Stimulated activated CD8-positive, alpha-beta memory T cell treated with anti-CD3 and anti-CD28 coated beads, Interleukin-15, amount 100 ng/mL, for 24 hours (primary cell): Measurements from ENCODE around the gene RBM23.
A peak's percentile ranks its signal among the peaks of the same experiment; 100 is the strongest.
"Not testable (repeated sequence)": the region's sequence is repeated elsewhere in the genome, so short reads cannot be mapped to it uniquely, and the experiment has no call there.

ENCODE experiments used
- DNase-seq: peaks from one replicate; pipeline ENCODE4 v3.0.0-alpha.2; 2020; ENCODE audit warnings: low read depth

Gene RBM23

GRCh38 chr14:22915886-22916521 is 2.9 kb downstream of the RBM23 start:
- no peak for DNase-seq

DNA sequence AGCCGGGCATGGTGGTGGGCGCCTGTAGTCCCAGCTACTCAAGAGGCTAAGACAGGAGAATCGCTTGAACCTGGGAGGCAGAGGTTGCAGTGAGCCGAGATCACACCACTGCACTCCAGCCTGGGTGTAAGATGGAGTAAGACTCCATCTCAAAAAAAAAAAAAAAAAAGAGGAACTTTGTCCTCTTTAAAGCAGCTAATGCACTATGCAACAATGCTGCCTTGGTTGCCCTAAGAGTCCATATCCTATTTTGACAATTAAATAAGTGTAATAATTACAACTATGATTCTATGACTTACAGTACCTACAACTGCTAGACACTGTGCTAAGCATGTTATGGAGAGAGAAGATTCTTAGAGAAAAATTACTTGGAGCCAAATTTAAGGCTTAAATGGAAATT is 4.1 kb downstream of the RBM23 start:
- DNase-seq, result not testable (repeated sequence)

GRCh38 chr14:22910916-22911315 is 8.0 kb downstream of the RBM23 start:
- no peak for DNase-seq

DNA sequence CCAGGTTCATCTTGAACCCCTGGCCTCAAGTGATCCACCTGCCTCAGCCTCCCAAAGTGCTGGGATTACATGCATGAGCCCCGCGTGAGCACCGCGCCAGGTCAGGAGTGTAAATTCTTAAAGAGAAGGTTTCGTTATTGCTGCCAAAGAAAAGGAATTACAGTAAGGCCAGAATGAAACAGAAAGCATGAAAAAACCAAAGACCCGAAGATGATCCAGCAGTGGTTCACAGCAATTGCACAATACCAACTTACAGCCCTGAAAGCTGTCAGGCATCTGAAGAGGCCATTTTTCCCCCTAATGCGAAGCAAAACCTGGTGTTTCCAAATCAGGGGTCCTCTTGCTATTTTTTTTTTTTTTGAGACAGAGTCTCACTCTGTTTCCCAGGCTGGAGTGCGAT is 10.3 kb downstream of the RBM23 start:
- DNase-seq, result no peak

DNA sequence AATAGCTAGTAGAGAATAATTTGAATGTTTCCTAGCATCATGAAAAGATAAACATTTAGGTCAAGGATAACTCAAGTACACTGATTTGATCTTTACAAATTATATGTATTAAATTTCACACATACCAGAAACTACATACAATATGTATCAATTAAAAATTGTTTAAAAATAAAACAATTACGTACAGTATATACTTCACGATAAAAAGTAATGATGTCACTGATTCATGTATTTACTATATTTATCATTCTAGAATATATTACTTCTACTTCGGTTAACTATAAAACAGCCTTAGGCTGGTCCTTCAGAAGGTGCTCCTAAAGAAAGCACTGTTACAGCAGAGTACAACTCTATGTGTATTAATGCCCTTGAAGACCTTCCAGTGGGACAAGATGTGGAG is 11.5 kb downstream of the RBM23 start:
- DNase-seq, result no peak

DNA sequence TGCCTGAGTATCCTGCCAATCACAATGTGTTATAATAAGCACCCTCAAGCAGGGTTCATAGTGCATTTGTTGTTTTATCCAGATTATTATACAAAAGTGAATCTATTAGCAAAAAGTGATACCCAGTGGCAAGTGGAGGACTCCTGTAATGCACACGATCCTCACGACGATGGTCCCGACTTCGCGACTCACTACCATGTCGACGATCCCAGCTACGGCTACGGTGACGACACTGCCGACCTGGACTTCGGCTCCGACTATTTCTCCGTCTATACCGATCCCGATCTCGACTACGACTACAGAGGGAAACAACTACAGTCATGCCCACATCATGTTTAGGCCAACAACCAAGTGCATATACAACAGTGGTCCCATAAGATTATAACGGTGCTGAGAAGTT is 12.9 kb downstream of the RBM23 start:
- DNase-seq, result no peak

DNA sequence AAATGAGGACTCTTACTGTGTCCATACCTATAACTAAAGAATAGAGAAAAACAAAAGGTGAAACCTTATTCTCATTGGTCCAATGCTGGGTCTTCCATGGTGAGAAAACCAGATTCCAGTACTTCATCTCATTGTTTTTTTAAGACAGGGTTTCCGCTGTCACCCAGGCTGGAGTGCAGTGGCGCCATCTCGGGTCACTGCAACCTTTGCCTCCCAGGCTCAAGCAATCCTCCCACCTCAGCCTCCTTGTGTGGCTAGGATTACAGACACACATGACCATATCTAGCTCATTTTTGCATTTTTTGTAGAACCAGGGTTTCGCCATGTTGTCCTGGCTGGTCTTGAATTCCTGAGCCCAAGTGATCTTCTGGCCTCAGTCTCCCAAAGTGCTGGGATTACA is 13.3 kb downstream of the RBM23 start:
- no peak for DNase-seq

DNA sequence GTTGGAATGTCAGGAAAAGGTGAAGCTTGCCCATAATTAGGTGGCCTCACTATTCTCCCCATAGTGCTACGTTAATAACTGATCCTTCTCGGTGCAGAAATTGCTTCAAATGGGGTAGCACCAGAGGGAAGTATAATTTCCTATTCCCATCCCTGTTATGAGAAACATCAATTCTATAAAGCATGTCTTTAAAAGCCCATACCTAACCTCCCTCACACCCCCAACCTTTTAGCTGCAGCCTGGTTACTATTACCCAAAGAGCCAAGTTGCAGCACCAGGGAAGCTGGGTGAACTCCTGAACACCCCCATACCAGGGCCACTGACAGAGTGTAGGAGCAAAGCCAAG is 15.2 kb downstream of the RBM23 start:
- no peak for DNase-seq

GRCh38 chr14:22901799-22902198 is 17.1 kb downstream of the RBM23 start:
- DNase-seq, result no peak

- DNase-seq, result no peak
Measured at GRCh38 chr14:22900081-22900799, 18.7 kb downstream of the RBM23 start.

- DNase-seq, result no peak
Measured at GRCh38 chr14:22898302-22899090, 20.5 kb downstream of the RBM23 start.

- DNase-seq, result no peak
Measured at GRCh38 chr14:22897357-22897756, 21.6 kb downstream of the RBM23 start.

DNA sequence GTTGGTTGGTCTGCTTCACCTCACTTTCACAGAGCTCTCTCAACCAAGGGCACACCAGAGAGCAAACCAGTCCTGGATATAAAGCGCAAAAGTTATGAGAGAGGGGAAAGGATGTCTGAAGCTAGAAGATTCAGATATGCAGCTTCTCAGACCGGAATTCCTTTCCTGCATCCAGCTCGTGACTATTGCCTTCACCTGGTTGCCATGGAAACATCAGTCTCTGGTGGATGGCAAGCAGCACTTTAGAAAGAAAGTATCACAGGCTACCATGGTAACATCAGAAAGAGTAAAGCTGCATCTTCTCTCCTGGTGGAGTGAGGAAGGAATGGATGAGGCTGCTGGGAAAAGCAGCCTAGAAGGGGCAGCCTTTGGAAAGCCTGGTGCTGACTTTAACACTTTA is 22.2 kb downstream of the RBM23 start:
- DNase-seq, result no peak

- no peak for DNase-seq
Measured at GRCh38 chr14:22896356-22896755, 22.6 kb downstream of the RBM23 start.

DNA sequence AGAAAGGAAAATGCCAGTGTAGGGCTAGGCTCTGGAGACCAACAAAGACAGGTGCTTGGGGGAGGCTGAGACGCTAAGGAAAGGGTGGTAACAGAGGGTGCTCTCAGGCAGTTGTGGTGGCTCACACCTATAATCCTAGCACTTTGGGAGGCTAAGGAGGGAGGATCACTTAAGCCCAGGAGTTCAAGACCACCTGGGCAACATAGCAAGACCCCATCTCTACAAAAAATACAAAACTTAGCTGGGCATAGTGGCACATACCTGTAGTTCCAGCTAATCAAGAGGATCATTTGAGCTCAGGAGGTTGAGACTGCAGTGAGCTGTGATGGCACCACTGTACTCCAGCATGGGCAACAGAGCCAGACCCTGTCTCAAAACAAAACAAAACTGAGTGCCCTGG is 23.5 kb downstream of the RBM23 start:
- no peak for DNase-seq

DNA sequence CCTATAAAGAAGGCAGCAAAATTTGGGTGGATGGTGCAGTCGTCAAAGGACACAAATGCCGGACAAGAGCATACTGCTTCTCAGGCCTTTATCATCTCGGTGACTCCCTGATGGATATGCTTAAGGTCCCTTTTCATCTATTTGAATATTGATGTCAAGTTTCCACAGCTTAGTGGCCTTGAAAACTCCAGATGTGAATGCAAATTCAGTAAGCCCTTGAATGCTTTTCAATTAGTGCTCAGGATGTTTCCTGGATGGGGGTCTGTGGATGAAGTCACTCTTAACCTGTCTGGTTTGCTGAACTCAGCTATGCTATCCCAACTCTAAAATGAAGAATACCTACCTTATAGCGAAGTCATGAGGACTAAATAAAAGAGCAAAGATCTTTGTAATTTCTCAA is 25.2 kb downstream of the RBM23 start:
- no peak for DNase-seq

DNA sequence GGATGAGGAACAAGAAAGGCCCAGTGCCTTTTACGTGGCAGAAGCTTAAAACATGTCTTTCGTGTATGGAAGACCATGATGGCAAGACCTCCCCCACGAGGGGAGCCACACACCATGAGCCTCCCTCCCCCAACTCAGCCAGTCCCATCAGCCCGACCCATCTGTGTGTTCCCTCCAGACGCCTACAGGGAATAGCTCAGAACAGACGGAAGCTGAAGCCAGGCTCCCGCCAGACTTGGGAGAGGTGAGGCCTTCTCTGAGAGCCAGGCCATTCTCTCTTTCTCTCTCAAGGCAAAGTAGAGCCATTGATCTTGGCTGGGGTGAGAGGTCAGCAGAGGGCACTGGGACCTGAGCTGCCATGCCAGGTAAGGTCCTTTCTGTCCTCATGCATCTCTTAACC is 26.5 kb downstream of the RBM23 start:
- no peak for DNase-seq

- DNase-seq, result no peak
Measured at GRCh38 chr14:22890416-22890815, 28.5 kb downstream of the RBM23 start.

DNA sequence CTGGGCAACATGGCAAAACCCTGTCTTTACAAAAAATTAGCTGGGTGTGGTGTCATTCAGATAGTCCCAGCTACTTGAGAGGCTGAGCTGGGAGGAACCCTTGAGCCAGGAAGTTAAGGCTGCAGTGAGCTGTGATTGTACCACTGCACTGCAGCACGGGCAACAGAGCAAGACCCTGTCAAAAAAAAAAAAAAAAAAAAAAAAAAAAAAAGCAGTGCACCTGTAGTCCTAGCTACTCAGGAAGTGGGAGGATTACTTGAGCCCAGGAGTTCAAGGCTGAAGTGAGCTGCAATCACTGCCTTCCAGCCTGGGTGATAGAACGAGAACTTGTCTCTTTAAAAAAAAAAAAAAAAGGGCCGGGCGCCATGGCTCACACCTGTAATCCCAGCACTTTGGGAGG is 30.3 kb downstream of the RBM23 start:
- no peak for DNase-seq

GRCh38 chr14:22887990-22888378 is 31.0 kb downstream of the RBM23 start:
- DNase-seq, result no peak

DNA sequence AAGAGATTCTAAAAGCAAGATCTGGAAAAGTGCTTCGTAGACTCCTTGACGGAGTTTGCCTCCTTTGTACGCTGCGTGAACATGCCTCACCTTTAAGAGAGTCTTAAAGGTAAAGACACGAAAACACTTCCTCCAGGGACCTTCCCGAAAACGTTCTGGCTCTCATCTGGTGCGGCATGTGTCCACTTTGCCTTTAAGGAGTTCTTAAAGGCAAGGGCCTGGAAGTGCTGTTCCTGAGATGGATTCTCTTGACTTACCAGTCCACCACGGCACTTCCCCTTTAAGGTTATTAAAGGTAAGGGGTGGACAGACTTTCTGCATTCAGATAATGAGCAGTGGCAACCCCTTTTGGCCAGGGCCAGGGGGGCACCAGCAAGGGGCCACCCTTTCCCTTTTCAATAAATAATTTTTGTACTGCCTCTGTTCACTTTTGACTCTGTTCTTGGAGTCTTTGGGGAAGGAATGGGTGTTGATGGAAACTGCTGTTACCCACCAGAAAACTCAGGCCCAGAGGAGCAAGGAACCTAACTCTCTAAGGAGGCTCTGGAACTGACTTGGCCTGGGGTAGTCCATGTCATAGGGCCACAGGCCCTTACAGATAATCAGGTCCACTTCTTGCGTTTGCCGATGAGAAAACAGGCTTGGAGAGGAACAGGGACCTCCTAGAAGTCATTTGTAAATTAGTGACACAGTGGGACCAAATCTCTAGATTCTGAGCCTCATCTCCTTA is 31.5 kb downstream of the RBM23 start:
- DNase-seq, result no peak

DNA sequence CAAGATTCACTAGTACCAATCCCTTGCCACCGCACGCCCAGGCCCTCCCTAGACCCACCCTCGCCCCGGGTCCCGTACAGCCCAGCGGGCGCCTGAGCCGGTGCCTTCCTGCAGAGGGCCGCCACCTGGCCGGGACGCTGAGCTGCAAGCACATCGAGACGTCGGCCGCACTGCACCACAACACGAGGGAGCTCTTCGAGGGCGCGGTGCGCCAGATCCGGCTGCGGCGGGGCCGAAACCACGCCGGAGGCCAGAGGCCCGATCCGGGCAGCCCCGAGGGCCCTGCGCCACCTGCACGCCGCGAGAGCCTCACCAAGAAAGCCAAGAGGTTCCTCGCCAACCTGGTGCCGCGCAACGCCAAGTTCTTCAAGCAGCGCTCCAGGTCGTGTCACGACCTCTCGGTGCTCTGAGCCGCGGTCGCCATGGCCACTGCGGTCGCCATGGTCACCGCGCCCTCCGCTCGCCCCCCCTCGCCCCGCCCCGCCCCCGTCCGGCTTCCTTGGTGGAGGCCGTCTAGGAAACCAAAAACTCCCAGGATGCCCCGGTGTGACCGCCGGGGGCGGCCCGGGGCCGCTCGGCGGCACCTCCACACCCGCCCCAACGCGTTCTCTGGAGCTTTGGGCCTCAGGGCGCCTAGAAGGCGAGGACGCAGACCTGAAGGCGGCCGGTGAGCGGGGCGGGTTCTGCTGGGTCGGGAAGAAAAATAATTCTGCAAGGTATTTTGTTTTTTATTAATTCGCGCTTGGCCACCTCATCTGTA is 32.3 kb downstream of the RBM23 start:
- peak; percentile 36 for DNase-seq
